Measurements from ENCODE around the gene BIRC6.

BIRC6 gene

GRCh38 chr2:32617599-32618189 lies 260.9 kb downstream of the BIRC6 start:
- DNase-seq (ENCODE audit: low spot score): no peak
- TF ChIP-seq, protein P1, sequence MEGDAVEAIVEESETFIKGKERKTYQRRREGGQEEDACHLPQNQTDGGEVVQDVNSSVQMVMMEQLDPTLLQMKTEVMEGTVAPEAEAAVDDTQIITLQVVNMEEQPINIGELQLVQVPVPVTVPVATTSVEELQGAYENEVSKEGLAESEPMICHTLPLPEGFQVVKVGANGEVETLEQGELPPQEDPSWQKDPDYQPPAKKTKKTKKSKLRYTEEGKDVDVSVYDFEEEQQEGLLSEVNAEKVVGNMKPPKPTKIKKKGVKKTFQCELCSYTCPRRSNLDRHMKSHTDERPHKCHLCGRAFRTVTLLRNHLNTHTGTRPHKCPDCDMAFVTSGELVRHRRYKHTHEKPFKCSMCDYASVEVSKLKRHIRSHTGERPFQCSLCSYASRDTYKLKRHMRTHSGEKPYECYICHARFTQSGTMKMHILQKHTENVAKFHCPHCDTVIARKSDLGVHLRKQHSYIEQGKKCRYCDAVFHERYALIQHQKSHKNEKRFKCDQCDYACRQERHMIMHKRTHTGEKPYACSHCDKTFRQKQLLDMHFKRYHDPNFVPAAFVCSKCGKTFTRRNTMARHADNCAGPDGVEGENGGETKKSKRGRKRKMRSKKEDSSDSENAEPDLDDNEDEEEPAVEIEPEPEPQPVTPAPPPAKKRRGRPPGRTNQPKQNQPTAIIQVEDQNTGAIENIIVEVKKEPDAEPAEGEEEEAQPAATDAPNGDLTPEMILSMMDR (IDR thresholded peaks at IDR 0.05; ENCODE audit: extremely low read depth, missing control alignments): no peak

DNA sequence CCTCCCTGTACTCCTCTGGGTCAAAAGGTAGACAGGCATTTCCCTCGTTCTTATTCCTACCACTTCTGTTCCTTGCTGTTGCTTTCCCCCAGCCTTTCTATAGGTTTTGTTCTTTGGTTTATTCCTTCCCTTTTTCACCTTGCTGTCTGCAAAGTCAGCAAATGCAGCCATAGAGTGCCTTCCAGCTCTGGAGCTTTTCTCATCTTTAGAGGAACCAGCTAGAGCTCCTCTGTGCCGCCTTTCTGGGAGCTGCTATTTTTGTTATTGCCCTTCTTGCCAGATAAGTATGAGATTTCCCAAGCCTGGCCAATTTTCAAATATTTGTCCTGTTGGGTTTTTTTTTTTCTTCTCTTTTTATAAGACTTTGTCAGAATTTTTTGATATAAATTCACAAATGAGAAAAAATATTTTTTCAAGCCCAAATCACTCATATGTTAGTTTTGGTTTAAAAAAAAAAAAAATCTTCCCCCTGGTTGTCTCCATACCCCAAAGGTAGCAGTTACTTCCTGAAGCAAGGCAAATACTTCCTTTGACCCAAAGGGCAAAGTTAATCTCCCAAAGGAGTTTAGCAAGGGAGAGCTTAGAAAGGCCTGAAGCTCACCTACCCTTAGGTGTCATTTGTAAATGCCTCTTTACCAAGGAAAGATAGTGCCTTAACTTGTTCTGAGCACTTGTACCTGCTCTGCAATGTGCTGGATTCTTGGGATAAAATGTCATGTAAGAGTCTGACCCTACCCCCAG lies 265.9 kb downstream of the BIRC6 start:
- DNase-seq (ENCODE audit: low spot score): no peak
- TF ChIP-seq, protein P1 (IDR thresholded peaks at IDR 0.05; ENCODE audit: extremely low read depth, missing control alignments): no peak

DNA sequence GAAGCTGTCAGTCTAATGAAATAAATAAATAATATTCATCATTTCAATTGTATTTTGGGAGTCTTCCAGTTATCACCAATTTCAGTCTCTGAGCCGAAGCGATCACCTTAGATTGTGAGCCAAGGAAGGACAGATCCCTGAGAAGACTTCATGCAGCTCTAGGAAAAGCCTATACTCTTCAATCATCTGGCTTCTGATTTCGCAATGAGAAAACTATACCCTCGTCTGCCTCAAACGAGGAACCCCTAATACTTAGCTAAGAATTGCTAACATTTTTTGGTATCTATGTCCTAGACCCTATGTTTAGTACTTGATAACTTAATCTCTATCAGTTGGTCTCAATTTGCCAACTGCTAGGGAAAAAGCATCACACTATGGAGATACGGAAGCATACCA lies 266.5 kb downstream of the BIRC6 start:
- TF ChIP-seq, protein P1 (IDR thresholded peaks at IDR 0.05; ENCODE audit: extremely low read depth, missing control alignments): no peak
- DNase-seq (ENCODE audit: low spot score): no peak

DNA sequence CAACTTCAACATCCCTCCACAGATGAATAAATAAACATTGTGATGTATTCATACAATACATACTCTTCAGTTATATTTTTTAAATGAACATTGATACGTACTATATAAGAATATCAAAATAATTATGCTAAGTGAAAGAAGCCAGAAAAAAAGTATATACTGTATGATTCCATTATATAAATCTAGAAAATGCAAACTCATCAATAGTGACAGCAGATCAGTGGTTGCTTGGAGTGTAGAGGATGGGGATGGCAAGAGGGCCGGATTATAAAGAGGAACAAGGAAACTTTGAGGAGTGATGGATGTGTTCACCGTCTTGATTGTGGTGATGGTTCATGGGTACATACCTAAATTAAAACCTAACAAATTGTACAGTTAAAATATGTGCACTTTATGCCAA lies 268.0 kb downstream of the BIRC6 start:
- no peak for DNase-seq (ENCODE audit: low spot score)
- TF ChIP-seq, protein P1 (IDR thresholded peaks at IDR 0.05; ENCODE audit: extremely low read depth, missing control alignments): no peak

DNA sequence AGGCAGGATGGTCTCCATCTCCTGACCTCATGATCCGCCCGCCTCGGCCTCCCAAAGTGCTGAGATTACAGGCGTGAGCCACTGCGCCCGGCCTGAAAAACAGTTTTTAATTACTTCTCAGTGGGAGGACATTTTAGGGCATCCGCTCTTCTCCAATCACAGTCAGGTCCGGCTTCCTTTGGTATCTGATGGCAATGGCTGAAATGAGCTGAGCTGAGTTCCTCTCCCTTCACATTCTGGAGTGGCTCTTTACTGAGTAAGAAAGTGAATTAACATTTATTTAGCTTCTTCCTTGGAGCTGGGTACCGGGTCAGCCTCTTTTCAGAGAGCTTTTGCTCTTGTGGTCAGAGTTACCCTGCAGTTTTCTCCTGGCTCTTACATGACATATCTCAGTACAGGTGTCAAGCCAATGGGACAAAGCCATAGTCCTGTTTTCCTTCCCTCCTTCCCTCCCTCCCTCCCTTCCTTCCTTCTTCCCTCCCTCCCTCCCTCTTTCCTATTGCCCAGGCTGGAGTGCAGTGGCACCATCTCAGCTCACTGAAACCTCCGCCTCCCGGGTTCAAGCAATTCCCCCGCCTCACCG lies 269.9 kb downstream of the BIRC6 start:
- no peak for DNase-seq (ENCODE audit: low spot score)

DNA sequence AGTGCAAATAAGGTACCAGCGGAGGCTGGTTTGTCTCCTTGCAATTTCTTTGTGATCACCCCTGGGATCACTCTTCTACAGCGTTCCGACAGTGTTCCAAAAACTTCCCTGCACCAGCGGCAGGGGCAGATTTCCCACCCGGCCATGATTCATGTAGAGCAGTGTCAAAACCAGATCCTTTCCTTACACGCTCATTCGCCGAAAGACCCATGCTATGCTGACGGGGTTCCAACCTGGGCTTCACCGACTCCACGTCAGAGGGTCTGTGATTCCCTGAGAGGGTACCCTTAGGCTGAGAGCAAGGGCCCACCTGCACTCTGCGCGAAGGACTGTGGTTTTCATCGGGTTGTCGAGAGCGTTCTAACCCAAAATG lies 270.6 kb downstream of the BIRC6 start:
- DNase-seq (ENCODE audit: low spot score): no peak
- TF ChIP-seq, protein P1 (IDR thresholded peaks at IDR 0.05; ENCODE audit: extremely low read depth, missing control alignments): no peak

More for the DNA sequence above, 269.9 kb downstream of the BIRC6 start:
- TF ChIP-seq, protein P1 (IDR thresholded peaks at IDR 0.05; ENCODE audit: extremely low read depth, missing control alignments): no peak
